HG02852 (cell line): ENCODE measurements around the gene HOXC4.

Source experiments
- ATAC-seq: cut with Tn5 transposase; IDR thresholded peaks from one replicate; pipeline ENCODE4 v1.9.1; 2021; ENCODE audit warnings: mild to moderate bottlenecking, moderate library complexity; ENCODE audit not compliant: unreplicated experiment

Gene HOXC4

GRCh38 chr12:54028314-54029201 lies 25.1 kb upstream of the HOXC4 start, which contains the start of gene HOXC6:
TSS of gene HOXC6 (plus strand) at chr12:54028440. CDS start at chr12:54028522, 82 bp downstream.
- no peak for ATAC-seq

GRCh38 chr12:54029529-54030441 lies 23.9 kb upstream of the HOXC4 start:
- ATAC-seq = no peak

- ATAC-seq = no peak
Observed at GRCh38 chr12:54030442-54030801, 23.2 kb upstream of the HOXC4 start.

GRCh38 chr12:54030889-54031471 lies 22.7 kb upstream of the HOXC4 start:
- no peak for ATAC-seq

- no peak for ATAC-seq
Observed at GRCh38 chr12:54031480-54031879, 22.2 kb upstream of the HOXC4 start.

GRCh38 chr12:54032086-54032619 lies 21.5 kb upstream of the HOXC4 start:
- ATAC-seq = no peak

- no peak for ATAC-seq
Observed at GRCh38 chr12:54032627-54033100, 21.0 kb upstream of the HOXC4 start, which contains the start of gene HOXC5. TSS of gene HOXC5 (plus strand) at chr12:54033050. CDS start at chr12:54033123, 73 bp downstream.

GRCh38 chr12:54033106-54033979 lies 20.3 kb upstream of the HOXC4 start:
- ATAC-seq = no peak

- ATAC-seq = no peak
Observed at GRCh38 chr12:54033980-54034784, 19.5 kb upstream of the HOXC4 start.

GRCh38 chr12:54034785-54035310 lies 18.8 kb upstream of the HOXC4 start:
- no peak for ATAC-seq

- ATAC-seq = no peak
Observed at GRCh38 chr12:54035568-54036264, 17.9 kb upstream of the HOXC4 start.

GRCh38 chr12:54036620-54037359 lies 16.8 kb upstream of the HOXC4 start:
- ATAC-seq = no peak

- ATAC-seq = no peak
Observed at GRCh38 chr12:54037360-54038283, 16.0 kb upstream of the HOXC4 start.

- ATAC-seq = no peak
Observed at GRCh38 chr12:54038284-54038870, 15.3 kb upstream of the HOXC4 start.

- ATAC-seq = no peak
Observed at GRCh38 chr12:54038871-54039414, 14.7 kb upstream of the HOXC4 start.
